ENCODE results near the gene CHFR. TPM values are rescaled to one million over a fixed set of nuclear protein-coding genes. Genes with fewer than 3 reads are reported as not detected.

Gene CHFR
- total and polyA plus RNA-seq, 2 experiments from 2014 or later = 23.0 to 42.7 TPM

- H3K4me1 Mint-ChIP-seq = no peaks in the 10 kb centered on the region
- TF ChIP-seq CREB1 (CRISPR knock-in tag; IDR thresholded peaks at IDR 0.05; ENCODE audit: low read depth) (no peak), ZNF462 (CRISPR knock-in tag; IDR thresholded peaks at IDR 0.05) (no peak), EZH2 (IDR thresholded peaks at IDR 0.05; ENCODE audit: low read depth, unreplicated experiment) (no peak), ZNF114 (CRISPR knock-in tag; IDR thresholded peaks at IDR 0.05) (no peak)
- H3K79me2 ChIP-seq (replicated peaks; ENCODE audit: insufficient read depth) = peaks cover 8% of the 10 kb centered on the region; the same call in 1 of the 2 replicates
- H3K27ac ChIP-seq (ENCODE audit: low read depth) = no peak overlapping the region
- peaks cover 14% of the 10 kb centered on the region; the same call in 1 of the 2 replicates for H3K36me3 ChIP-seq (ENCODE audit: insufficient read depth)
- no peaks in the 10 kb centered on the region for H3K27me3 ChIP-seq (ENCODE audit: insufficient read depth)
- no peak overlapping the region for H2AFZ ChIP-seq
- ATAC-seq (peak; percentile 79), DNase-seq (ENCODE audit: low spot score) (peak; percentile 21)
- H3K4me1 ChIP-seq (ENCODE audit: insufficient read depth) = no peaks in the 10 kb centered on the region
- H3K36me3 Mint-ChIP-seq (ENCODE audit: low read depth) = peaks cover 75% of the 10 kb centered on the region
- H3F3A ChIP-seq (replicated peaks; ENCODE audit: low read depth) = peaks cover 12% of the 10 kb centered on the region; the same call in 1 of the 2 replicates
- no peaks in the 10 kb centered on the region; the same call in 2 of the 3 replicates for H3K9me3 Mint-ChIP-seq
- H3K4me2 ChIP-seq = no peak overlapping the region
- peaks cover 12% of the 10 kb centered on the region for H4K20me1 ChIP-seq (replicated peaks; ENCODE audit: insufficient read depth)
- peaks cover 8% of the 10 kb centered on the region for H3K27me3 Mint-ChIP-seq (ENCODE audit: insufficient read depth, low read depth, poor library complexity)
- no peak overlapping the region for H3K4me3 Mint-ChIP-seq
- no peaks in the 10 kb centered on the region for H3K9me2 ChIP-seq (ENCODE audit: insufficient read depth)
- no peak overlapping the region for H3K4me3 ChIP-seq
- no peak overlapping the region for H3K27ac Mint-ChIP-seq
Measured at GRCh38 chr12:132804426-132804861, 83.0 kb downstream of the CHFR start.

GRCh38 chr12:132803888-132804287 lies 83.5 kb downstream of the CHFR start:
- Mint-ChIP-seq H3K4me3 (no peak overlapping the region), H3K27ac (no peak overlapping the region), H3K36me3 (ENCODE audit: low read depth) (peaks cover 74% of the 10 kb centered on the region), H3K27me3 (ENCODE audit: insufficient read depth, low read depth, poor library complexity) (peaks cover 8% of the 10 kb centered on the region), H3K4me1 (no peaks in the 10 kb centered on the region), H3K9me3 (no peaks in the 10 kb centered on the region; the same call in 2 of the 3 replicates)
- Histone ChIP-seq H3K27ac (ENCODE audit: low read depth) (no peak overlapping the region), H3F3A (replicated peaks; ENCODE audit: low read depth) (peaks cover 12% of the 10 kb centered on the region; the same call in 1 of the 2 replicates), H2AFZ (no peak overlapping the region), H3K4me3 (no peak overlapping the region), H4K20me1 (replicated peaks; ENCODE audit: insufficient read depth) (peaks cover 12% of the 10 kb centered on the region), H3K79me2 (replicated peaks; ENCODE audit: insufficient read depth) (peaks cover 8% of the 10 kb centered on the region; the same call in 1 of the 2 replicates), H3K4me1 (ENCODE audit: insufficient read depth) (no peaks in the 10 kb centered on the region), H3K27me3 (ENCODE audit: insufficient read depth) (no peaks in the 10 kb centered on the region), H3K9me2 (ENCODE audit: insufficient read depth) (no peaks in the 10 kb centered on the region), H3K4me2 (no peak overlapping the region), H3K36me3 (ENCODE audit: insufficient read depth) (peaks cover 14% of the 10 kb centered on the region; the same call in 1 of the 2 replicates)
- no peak for ATAC-seq
- no peak for DNase-seq (ENCODE audit: low spot score)
- TF ChIP-seq NANOG (IDR thresholded peaks at IDR 0.05; ENCODE audit: borderline replicate concordance) (no peak), ZNF114 (CRISPR knock-in tag; IDR thresholded peaks at IDR 0.05) (no peak), CREB1 (CRISPR knock-in tag; IDR thresholded peaks at IDR 0.05; ENCODE audit: low read depth) (no peak), ZNF462 (CRISPR knock-in tag; IDR thresholded peaks at IDR 0.05) (no peak), STAT1 (IDR thresholded peaks at IDR 0.05; ENCODE audit: unreplicated experiment) (no peak)

All from GM23338 (cell line).